Measurements from ENCODE around the gene GCA.

GCA gene

DNA sequence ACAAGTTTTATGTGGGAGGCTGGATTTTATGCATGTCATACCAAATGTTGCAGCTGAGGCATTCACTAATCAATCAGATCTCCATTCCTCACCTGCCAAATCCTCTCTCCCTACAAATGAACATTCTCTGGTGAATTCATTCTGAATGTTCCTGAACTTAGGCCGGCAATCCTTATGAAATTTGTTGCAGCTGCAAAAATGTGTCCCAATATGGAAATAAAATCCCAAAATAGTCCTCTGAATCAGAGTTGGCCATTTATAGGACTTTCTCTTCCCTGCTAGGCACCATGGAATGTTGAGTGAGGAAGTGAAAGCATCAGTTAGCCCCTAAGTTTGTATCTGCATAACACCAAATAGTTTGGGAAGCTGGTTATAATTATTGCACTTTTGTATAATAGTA, 25.6 kb downstream of the GCA start:
- H3K27ac ChIP-seq = no peak overlapping the region
- no peak for DNase-seq (ENCODE audit: low spot score)
- ChIA-PET POLR2A (ENCODE audit: low non-redundant PET) (no interaction called here), CTCF (no interaction called here)
- TF ChIP-seq, protein P1, sequence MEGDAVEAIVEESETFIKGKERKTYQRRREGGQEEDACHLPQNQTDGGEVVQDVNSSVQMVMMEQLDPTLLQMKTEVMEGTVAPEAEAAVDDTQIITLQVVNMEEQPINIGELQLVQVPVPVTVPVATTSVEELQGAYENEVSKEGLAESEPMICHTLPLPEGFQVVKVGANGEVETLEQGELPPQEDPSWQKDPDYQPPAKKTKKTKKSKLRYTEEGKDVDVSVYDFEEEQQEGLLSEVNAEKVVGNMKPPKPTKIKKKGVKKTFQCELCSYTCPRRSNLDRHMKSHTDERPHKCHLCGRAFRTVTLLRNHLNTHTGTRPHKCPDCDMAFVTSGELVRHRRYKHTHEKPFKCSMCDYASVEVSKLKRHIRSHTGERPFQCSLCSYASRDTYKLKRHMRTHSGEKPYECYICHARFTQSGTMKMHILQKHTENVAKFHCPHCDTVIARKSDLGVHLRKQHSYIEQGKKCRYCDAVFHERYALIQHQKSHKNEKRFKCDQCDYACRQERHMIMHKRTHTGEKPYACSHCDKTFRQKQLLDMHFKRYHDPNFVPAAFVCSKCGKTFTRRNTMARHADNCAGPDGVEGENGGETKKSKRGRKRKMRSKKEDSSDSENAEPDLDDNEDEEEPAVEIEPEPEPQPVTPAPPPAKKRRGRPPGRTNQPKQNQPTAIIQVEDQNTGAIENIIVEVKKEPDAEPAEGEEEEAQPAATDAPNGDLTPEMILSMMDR (conservative IDR thresholded peaks at IDR 0.05; ENCODE audit: low read depth) = no peak

DNA sequence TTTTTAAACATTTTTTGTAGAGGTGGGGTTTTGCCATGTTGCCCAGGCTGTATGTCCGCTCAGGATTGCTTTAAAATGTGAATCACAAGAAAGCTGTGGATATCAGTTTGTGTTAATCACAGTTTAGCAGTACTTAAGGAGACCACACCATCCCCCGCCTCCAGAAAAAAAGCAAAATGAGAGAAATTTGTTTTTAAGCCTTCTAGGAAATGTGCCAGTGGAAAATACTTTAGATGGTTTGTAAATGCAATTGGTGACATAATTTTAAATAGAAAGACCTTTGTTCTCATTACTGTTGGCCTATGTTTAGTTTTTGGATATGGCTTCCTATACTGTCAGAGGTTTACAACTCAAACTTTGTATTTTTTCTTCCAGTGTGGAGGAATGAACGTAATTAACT, 27.0 kb downstream of the GCA start:
- no peak for DNase-seq (ENCODE audit: low spot score)
- TF ChIP-seq, protein P1 (conservative IDR thresholded peaks at IDR 0.05; ENCODE audit: low read depth) = no peak
- H3K27ac ChIP-seq = no peak overlapping the region
- CTCF ChIA-PET = no interaction called here
- POLR2A ChIA-PET (ENCODE audit: low non-redundant PET) = no interaction called here

DNA sequence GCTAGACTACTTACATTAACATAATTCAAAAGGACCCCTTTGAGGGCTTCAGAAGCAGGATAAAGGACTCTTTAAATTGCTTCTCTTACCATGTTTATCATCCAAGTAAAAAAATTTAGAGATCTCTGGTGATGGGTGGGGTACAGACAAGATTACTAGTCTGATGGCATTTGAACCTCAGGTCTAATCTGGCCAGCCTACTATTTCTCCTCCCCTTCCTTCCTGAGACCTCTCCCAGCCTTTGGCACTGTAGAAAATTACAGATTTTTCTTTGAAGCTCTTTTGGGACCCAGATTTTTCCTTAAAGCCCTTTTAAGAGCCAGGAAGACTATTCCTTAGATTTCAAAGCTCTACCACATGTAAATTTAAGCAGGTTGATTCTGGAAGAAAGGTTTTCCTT, 28.9 kb downstream of the GCA start:
- POLR2A ChIA-PET (ENCODE audit: low non-redundant PET) = no interaction called here
- TF ChIP-seq, protein P1 (conservative IDR thresholded peaks at IDR 0.05; ENCODE audit: low read depth) = no peak

DNA sequence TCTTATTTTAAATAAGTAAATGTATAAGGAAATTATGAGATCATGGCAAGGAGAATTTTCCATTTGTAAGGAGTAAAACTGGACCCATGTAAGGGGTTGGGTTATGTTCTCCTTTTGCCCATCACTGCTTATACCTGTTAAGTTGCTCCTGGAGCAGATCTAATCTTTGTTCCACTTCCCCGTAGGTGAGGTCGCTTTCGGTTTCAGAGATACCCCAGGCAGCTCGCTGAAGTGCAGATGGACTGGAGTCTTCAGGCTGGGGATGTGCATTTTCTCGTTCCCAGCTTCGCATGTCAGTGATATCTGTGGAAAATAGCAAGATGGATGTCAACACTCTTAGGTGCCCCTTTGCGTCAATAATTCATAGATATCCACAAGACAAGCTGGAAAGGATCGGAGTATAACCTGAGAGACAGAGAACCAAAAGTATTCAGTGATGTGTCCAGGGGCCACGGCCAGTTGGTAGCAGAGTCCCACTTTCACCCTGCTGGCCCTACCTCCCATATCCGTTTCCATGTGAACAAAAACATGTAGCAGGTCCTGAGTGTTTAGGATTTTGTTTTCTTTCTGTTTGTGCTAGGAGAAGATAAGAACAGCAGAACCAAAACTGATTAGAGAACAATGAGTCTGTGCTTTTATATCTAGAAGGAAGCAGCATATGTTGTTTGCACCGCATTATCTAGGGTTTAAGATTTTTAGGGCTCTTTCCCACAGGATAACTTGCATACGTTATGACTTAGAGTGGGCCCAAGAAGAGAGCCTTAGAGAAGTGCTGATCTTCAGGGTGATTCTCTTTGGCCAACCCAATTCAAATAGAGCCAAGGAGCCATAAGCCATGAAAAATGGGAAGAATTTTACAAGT, 36.0 kb downstream of the GCA start:
- CTCF ChIA-PET = interaction anchor here (0.6 kb wide), 1 partner anchor 263 kb away, joined by 4 read pairs; no protein-coding TSS in a partner anchor
- POLR2A ChIA-PET (ENCODE audit: low non-redundant PET) = no interaction called here
- no peak for DNase-seq (ENCODE audit: low spot score)
- TF ChIP-seq, protein P1 (conservative IDR thresholded peaks at IDR 0.05; ENCODE audit: low read depth) = no peak
- H3K27ac ChIP-seq = no peak overlapping the region

More for the DNA sequence above, 28.9 kb downstream of the GCA start:
- CTCF ChIA-PET = interaction anchor here (0.7 kb wide), 1 partner anchor 514 kb away, joined by 4 read pairs; no protein-coding TSS in a partner anchor
- no peak overlapping the region for H3K27ac ChIP-seq
- DNase-seq (ENCODE audit: low spot score) = no peak

DNA sequence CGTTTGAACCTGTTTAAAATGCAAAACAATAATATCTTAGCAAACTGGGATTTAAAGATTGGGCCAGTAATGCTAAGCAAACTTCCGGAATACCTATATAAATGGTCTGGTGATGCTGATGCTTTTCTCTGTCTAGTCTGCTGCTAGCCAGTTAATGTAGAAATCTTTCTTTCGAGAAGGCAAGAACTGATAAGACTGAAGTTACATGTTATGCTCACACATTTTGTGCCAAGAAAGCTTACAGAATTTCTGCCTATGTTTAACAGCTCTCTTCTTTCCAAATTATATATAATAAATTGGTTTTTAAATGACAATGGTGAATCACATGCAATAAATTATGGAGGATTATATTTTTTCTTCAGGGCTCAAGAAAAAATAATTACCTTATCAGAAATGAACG, 37.9 kb downstream of the GCA start:
- TF ChIP-seq, protein P1 (conservative IDR thresholded peaks at IDR 0.05; ENCODE audit: low read depth) = no peak
- no peak for DNase-seq (ENCODE audit: low spot score)
- POLR2A ChIA-PET (ENCODE audit: low non-redundant PET) = no interaction called here
- CTCF ChIA-PET = interaction anchor here (0.6 kb wide), 1 partner anchor 210 kb away, joined by 6 read pairs; no protein-coding TSS in a partner anchor
- H3K27ac ChIP-seq = no peak overlapping the region

DNA sequence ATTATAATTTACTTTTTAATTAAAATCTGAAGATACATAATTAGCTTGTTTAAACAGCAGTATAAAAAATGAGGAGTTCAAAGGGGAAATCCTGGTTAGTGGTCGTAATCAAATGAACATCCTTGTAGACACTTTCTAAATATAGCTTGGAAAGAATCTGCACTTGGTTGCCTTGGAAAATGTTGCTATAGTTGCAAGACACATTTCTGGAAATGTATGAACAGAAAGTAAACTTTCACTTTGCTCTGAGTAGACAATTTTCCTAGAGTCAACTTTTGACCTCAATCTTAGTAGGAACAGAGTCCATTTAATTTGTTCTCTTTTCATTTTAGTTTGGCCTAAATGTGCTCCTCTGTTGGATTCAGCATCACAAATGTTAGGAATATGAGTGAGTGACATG, 38.3 kb downstream of the GCA start:
- no peak for DNase-seq (ENCODE audit: low spot score)
- TF ChIP-seq, protein P1 (conservative IDR thresholded peaks at IDR 0.05; ENCODE audit: low read depth) = no peak
- ChIA-PET POLR2A (ENCODE audit: low non-redundant PET) (no interaction called here), CTCF (interaction anchor here (0.6 kb wide), 1 partner anchor 210 kb away, joined by 6 read pairs; no protein-coding TSS in a partner anchor)
- no peak overlapping the region for H3K27ac ChIP-seq
